ENCODE data around the gene PACRG.
"Not testable (repeated sequence)": the region's sequence is repeated elsewhere in the genome, so short reads cannot be mapped to it uniquely, and the experiment has no call there.

Gene PACRG

GRCh38 chr6:163310096-163310972 is 582.6 kb downstream of the PACRG start:
- TF ChIP-seq, protein P1, sequence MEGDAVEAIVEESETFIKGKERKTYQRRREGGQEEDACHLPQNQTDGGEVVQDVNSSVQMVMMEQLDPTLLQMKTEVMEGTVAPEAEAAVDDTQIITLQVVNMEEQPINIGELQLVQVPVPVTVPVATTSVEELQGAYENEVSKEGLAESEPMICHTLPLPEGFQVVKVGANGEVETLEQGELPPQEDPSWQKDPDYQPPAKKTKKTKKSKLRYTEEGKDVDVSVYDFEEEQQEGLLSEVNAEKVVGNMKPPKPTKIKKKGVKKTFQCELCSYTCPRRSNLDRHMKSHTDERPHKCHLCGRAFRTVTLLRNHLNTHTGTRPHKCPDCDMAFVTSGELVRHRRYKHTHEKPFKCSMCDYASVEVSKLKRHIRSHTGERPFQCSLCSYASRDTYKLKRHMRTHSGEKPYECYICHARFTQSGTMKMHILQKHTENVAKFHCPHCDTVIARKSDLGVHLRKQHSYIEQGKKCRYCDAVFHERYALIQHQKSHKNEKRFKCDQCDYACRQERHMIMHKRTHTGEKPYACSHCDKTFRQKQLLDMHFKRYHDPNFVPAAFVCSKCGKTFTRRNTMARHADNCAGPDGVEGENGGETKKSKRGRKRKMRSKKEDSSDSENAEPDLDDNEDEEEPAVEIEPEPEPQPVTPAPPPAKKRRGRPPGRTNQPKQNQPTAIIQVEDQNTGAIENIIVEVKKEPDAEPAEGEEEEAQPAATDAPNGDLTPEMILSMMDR (IDR thresholded peaks at IDR 0.05; ENCODE audit: low read length, missing control alignments) = no peak
- DNase-seq (ENCODE audit: low read depth) = no peak
- no peak overlapping the region for H3K4me3 ChIP-seq (replicated peaks; ENCODE audit: low read depth, low read length)

- DNase-seq (ENCODE audit: low read depth) = no peak
- TF ChIP-seq, protein P1 (IDR thresholded peaks at IDR 0.05; ENCODE audit: low read length, missing control alignments) = no peak
- no peak overlapping the region for H3K4me3 ChIP-seq (replicated peaks; ENCODE audit: low read depth, low read length)
Measured at GRCh38 chr6:163310973-163311383, 583.2 kb downstream of the PACRG start.

DNA sequence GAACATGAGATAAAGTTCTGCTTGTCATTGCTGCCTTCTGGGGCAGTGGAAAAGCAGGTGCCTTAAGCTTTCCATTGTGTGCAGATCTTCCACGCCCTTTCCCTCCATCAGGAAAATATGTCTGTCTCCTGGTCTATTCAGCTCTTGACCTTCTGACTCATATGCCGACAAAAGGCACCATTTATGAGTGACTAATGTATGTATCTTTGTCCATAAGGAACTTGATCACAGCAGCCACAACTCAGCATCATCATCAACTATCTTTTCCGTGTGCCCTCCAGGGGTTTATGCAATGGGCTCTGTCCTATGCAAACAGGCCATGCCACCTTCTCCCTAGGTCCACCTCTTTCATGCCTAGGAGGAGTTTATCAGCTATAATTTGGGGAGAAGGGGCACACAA is 584.1 kb downstream of the PACRG start:
- no peak overlapping the region for H3K4me3 ChIP-seq (replicated peaks; ENCODE audit: low read depth, low read length)
- no peak for DNase-seq (ENCODE audit: low read depth)
- TF ChIP-seq, protein P1 (IDR thresholded peaks at IDR 0.05; ENCODE audit: low read length, missing control alignments) = no peak

DNA sequence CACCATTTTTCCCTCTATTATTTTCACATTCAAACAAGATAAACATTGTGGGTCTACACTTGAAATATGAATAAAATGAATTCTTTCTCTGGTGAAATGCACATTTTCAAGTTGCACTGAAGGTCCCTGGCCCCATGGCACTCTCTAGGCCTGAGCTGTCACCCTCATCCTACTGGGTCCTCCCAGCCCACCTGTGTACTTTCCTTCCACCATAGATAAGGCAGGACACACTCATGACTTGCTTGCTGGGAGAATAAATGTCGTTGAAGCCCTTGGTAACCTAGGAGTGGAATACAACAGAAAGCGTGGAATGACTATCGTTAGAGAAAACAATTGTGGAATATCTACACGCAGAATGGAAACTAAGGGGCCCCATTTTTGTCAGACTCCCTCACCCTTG is 585.8 kb downstream of the PACRG start:
- TF ChIP-seq, protein P1 (IDR thresholded peaks at IDR 0.05; ENCODE audit: low read length, missing control alignments) = no peak
- H3K4me3 ChIP-seq (replicated peaks; ENCODE audit: low read depth, low read length) = no peak overlapping the region
- DNase-seq (ENCODE audit: low read depth) = no peak

- no peak overlapping the region for H3K4me3 ChIP-seq (replicated peaks; ENCODE audit: low read depth, low read length)
- no peak for DNase-seq (ENCODE audit: low read depth)
- TF ChIP-seq, protein P1 (IDR thresholded peaks at IDR 0.05; ENCODE audit: low read length, missing control alignments) = no peak
Measured at GRCh38 chr6:163313981-163314380, 586.2 kb downstream of the PACRG start.

DNA sequence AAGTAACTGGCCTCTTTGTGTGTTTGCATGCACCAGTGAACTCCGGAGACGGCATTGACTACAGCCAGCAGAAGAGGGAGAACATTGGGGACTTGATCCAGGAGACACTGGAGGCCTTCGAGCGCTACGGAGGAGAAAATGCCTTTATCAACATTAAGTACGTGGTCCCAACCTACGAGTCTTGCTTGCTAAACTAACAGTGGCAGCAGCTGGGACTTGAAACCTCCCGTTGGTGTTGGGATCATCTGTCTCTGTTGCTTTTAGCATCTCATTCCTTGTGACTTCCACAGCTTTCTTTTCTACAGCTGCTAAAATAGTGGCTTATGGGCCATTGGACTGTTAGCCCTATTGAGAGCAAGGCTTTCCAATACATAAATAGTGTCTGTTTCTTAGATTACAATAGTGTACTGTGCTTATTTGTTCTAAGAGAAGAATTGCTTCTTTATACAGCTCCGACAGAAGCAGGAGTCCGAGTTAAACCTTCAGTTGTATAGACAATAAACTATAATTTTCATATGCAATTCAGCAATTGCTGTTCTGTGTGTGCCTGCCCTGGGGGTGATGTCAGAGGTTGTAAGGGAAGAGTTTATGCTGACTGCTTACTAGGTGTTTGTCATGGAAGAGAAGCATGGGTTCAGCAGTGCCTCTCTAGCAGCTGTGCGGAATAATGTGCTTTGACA is 587.2 kb downstream of the PACRG start:
- H3K4me3 ChIP-seq (replicated peaks; ENCODE audit: low read depth, low read length) = no peak overlapping the region
- no peak for DNase-seq (ENCODE audit: low read depth)
- TF ChIP-seq, protein P1 (IDR thresholded peaks at IDR 0.05; ENCODE audit: low read length, missing control alignments) = no peak

DNA sequence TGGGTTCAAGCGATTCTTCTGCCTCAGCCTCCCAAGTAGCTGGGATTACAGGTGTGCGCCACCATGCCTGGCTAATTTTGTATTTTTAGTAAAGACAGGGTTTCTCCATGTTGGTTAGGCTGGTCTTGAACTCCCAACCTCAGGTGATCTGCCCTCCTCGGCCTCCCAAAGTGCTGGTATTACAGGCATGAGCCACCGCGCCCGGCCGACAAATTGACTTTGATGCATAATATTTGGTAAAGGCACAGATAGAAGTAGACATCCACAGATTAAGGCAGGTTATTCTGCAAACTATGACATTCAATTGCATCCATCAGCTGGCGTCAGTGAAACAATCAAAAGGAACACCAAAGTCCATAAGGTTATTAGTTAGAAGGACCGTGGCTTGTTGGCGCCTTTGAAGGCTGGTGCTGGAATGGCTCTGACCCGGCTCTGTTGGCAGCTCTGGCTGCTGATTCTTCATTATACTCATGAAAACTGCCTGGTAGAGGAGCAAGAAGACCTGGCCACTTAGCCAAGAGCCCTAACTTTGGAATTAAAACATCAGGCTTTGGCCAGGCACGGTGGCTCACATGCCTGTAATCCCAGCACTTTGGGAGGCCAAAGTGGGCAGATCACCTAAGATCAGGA is 589.2 kb downstream of the PACRG start:
- not testable (repeated sequence) for DNase-seq (ENCODE audit: low read depth); H3K4me3 ChIP-seq (replicated peaks; ENCODE audit: low read depth, low read length)
